Ectodermal cell (in vitro differentiated cells): ENCODE results near the gene GALNT2.

Experiments
- H3K27ac ChIP-seq: 2 replicates; pipeline ENCODE4 v1.7.0; 2013; ENCODE audit warnings: mild to moderate bottlenecking, low read depth, low read length; ENCODE audit not compliant: insufficient read depth, poor library complexity, severe bottlenecking
- H3K27me3 ChIP-seq: 2 replicates; pipeline ENCODE4 v1.7.0; 2013; ENCODE audit warnings: mild to moderate bottlenecking, low read length; ENCODE audit not compliant: insufficient read depth, control insufficient read depth, poor library complexity, severe bottlenecking
- H3K36me3 ChIP-seq: one replicate; pipeline ENCODE4 v1.7.0; 2013; ENCODE audit warnings: low read length; ENCODE audit not compliant: control insufficient read depth, insufficient read depth
- H3K4me1 ChIP-seq: one replicate; pipeline ENCODE4 v1.7.0; 2013; ENCODE audit warnings: low read length; ENCODE audit not compliant: control insufficient read depth, insufficient read depth
- H3K4me3 ChIP-seq: 2 replicates; pipeline ENCODE4 v1.7.0; 2013; ENCODE audit warnings: low read depth, low read length, control low read depth; ENCODE audit not compliant: insufficient read depth
- H3K9me3 ChIP-seq: 2 replicates; pipeline ENCODE4 v1.7.0; 2013; ENCODE audit warnings: mild to moderate bottlenecking, low read length, moderate library complexity; ENCODE audit not compliant: control insufficient read depth
- WGBS, 2 experiments: methylation state at CpG; one replicate each; pipeline ENCODE4 v1.1.7; 2013; ENCODE audit warnings: missing lambda C conversion rate in 2 of 2; 5-methylcytosine and 5-hydroxymethylcytosine counted together

The GALNT2 gene

DNA sequence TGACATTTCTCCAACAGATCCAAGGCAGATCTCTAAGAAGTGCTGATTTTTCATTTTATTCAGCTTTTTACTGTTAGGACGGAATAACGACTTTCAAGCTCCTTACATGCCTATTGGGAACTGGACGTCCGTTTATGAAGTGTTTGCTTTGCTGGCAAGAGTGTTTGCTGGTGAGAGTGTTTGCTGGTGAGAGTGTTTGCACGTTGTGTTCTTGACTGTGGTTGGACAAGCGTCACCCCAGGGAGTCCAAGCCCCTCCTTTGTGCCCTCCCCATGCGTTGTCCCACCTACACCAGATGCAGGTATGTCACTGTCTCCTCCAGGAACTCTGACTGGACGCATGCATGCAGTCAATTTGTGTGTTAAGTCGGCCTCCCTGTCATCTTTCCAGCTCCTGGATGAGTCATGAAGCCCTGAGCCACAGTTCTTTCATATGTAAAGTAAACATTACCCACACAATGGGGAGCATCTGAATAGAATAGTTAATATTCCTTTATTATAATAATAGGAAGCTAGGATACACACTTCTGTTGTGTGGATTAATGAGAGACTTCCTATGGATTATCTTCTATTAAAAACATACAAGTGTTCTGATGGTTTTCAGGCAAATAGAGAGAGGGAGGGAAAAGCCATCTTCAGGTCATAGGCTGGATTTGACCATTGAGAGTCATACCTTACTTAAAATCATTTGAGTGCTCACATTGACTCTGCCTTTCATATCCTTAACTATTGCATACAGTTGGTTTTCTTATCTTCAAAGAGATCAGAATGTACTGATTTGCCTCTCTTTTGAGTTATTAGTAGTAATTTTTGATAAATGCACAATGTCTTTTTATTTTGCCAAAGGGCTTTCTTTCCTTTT lies 119.2 kb downstream of the GALNT2 start:
- 62 to 64% methylated on average over 9 of the region's 9 CpGs for WGBS, 2 experiments
- H3K27ac ChIP-seq = no peak overlapping the region

DNA sequence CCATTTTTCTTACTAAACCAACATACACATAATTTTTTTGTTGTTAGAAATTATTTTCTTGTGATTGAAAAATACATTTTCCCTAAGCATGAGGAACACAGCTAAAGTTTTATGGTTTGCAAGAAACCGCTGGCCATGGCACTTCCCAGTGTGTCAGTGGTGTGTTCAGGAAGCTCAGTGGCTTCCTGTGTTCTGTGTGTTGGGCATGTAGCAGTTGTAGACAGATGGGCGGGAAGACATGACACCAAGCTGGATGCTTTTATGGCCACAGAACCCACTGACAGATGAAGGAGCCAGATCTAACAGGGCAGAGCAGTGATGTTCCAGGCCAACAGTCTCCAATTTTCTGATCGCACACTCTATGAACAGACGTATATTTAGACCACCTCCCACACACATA lies 119.8 kb downstream of the GALNT2 start:
- no peaks in the 10 kb centered on the region for H3K27me3 ChIP-seq
- 83% methylated on average over 4 of the region's 4 CpGs for WGBS, 2 experiments
- no peak overlapping the region for H3K4me3 ChIP-seq
- H3K27ac ChIP-seq = no peak overlapping the region
- peaks cover 2% of the 10 kb centered on the region for H3K4me1 ChIP-seq
- peaks cover 9% of the 10 kb centered on the region for H3K36me3 ChIP-seq
- H3K9me3 ChIP-seq = no peaks in the 10 kb centered on the region

More for the DNA sequence above, 119.2 kb downstream of the GALNT2 start:
- Histone ChIP-seq H3K27me3 (no peaks in the 10 kb centered on the region), H3K4me3 (no peak overlapping the region), H3K4me1 (peaks cover 2% of the 10 kb centered on the region), H3K9me3 (no peaks in the 10 kb centered on the region), H3K36me3 (peaks cover 9% of the 10 kb centered on the region)

DNA sequence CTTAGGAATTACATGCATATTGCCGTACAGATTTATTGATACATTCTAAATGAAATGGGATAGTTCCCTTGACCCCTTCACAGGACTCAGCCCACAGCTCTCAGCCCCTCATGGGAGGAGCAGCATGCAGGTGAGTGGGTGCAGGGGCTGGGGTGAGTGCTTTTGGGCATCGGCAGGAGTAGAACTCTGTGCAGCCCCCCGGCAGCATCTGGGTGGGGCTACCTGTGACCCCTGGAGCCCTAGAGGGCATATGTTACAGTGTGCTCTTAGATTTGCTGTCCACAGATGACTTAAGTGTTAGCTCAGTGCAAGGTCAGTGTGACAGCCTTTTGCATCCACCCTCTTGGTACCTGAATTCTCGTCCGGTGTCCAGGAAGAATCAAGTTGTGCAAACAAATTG lies 120.3 kb downstream of the GALNT2 start:
- Histone ChIP-seq H3K4me1 (peaks cover 2% of the 10 kb centered on the region), H3K27ac (no peak overlapping the region), H3K9me3 (no peaks in the 10 kb centered on the region), H3K36me3 (peaks cover 9% of the 10 kb centered on the region), H3K4me3 (no peak overlapping the region), H3K27me3 (no peaks in the 10 kb centered on the region)
- WGBS, 2 experiments = 94 to 96% methylated on average over 4 to 5 of the region's 5 CpGs

DNA sequence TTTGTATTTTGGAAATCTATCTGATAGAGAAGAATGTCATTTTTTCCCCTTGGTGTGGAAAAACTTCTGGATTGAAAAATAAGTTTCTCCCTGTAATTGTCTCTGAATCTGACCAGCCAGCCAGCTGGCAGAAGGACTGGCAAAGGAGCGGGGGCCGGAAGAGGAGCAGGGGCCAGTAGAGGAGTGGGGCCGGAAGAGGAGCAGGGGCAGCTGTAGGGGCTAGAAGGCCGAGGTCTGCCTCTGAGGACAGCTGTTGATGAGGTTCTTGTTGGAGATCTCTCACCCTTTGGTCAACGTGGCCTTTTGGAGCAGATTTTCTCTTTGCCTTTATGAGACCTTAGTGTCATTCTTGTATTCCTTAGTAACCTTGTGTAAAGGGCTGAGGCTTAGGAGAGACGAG lies 121.8 kb downstream of the GALNT2 start:
- Histone ChIP-seq H3K4me1 (peaks cover 5% of the 10 kb centered on the region), H3K9me3 (no peaks in the 10 kb centered on the region), H3K27me3 (no peaks in the 10 kb centered on the region), H3K4me3 (no peak overlapping the region), H3K36me3 (peaks cover 9% of the 10 kb centered on the region), H3K27ac (no peak overlapping the region)
- WGBS, 2 experiments = 81 to 83% methylated on average over 6 of the region's 6 CpGs

DNA sequence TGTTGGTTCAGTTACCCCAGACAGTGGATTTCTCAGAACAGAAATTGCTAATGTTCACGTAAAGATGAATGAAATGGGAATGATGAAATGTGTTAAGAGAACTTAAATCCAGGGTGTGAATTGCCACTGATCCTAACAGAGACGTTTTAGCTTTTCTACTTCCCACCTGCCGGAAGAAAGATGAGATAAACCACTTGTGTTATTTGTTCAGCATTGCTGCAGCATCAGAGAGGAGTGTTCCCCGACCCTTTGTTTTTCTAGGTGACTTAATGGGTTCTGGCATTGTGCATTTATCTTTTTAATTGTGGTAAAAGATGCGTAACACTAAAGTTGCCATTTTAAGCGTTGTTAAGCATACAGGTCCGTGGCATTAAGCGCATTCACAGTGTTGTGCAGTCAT lies 122.3 kb downstream of the GALNT2 start:
- Histone ChIP-seq H3K27me3 (no peaks in the 10 kb centered on the region), H3K36me3 (peaks cover 9% of the 10 kb centered on the region), H3K27ac (no peak overlapping the region), H3K4me1 (peaks cover 5% of the 10 kb centered on the region), H3K9me3 (no peaks in the 10 kb centered on the region), H3K4me3 (no peak overlapping the region)
- WGBS, 2 experiments = 89 to 93% methylated on average over 8 of the region's 8 CpGs

DNA sequence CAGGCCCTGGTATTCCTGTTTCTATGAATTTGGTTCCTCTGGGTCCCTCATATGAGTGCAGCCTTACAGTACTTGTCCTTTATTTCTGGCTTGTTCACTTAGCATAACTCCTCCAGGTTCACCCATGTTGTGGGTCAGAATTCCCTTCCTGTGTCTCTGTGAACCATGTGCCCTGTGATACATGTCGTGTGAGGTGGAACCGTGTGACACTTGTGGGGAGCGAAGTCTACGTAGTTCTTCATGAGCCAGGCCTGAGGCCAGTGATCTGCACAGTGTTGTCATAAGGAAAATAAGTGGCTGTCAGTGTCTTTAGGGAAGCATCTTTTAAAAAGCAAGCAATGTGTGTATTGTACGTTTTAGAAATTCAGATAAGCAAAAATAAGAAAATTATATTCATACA lies 122.8 kb downstream of the GALNT2 start:
- no peaks in the 10 kb centered on the region for H3K9me3 ChIP-seq
- H3K27ac ChIP-seq = no peak overlapping the region
- peaks cover 5% of the 10 kb centered on the region for H3K4me1 ChIP-seq
- H3K27me3 ChIP-seq = no peaks in the 10 kb centered on the region
- no peak overlapping the region for H3K4me3 ChIP-seq
- 97 to 98% methylated on average over 4 to 5 of the region's 5 CpGs for WGBS, 2 experiments
- peaks cover 9% of the 10 kb centered on the region for H3K36me3 ChIP-seq

DNA sequence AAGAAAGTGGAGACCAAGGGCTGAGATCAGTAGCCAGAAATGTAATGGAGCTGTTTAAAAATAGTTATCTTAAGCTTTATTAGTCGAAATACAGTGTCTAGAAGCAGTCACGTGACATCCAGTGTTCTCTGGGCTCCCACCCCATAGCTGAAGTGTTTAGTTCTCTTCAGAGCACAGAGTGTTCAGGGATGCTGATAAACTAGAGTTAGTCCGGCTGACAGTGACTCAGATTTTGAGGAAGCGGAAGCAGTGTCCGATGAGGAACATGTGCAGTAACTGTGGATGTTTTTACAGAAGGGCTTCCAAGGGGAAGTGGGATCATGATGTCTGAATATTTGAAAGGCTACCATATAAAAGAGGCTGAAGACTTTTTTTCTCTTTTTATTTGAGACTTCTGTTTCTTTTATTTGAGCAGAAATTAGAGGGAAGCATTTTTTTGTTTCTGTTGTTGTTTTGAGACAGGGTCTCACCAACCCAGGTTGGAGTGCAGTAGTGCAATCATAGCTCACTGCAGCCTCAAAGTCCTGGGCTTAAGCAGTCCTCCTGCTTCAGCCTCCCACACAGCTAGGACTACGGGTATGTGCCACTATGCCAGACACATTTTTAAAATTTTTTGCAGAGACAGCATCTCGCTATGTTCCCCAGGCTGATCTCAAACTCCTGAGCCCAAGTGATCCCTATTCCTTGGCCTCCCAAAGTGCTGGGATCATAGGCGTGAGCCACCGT lies 124.2 kb downstream of the GALNT2 start:
- no peaks in the 10 kb centered on the region for H3K27me3 ChIP-seq
- H3K4me1 ChIP-seq = peaks cover 3% of the 10 kb centered on the region
- H3K36me3 ChIP-seq = peaks cover 9% of the 10 kb centered on the region
- no peaks in the 10 kb centered on the region for H3K9me3 ChIP-seq
- no peak overlapping the region for H3K4me3 ChIP-seq
- WGBS, 2 experiments = 94 to 95% methylated on average over 9 of the region's 9 CpGs
- H3K27ac ChIP-seq = no peak overlapping the region

DNA sequence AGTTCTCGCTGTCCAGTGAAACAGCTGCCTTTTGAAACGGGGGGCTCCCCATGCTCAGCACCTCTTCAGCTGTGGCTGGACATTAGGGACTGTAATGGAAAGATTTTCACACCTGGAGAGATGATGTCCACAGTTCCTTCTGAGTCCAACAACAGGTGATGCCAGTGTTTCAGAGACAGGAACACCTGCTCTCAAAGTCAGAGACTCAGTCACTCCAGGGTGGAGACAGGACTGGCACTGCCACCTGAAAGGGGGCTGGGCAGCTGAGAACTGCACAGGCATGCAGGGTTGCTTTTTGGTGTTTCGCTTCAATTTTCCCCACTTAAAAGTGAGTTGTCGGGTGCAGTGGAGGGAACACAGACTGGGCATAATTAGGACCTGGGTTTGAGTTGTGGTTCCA lies 124.8 kb downstream of the GALNT2 start:
- Histone ChIP-seq H3K9me3 (no peaks in the 10 kb centered on the region), H3K27me3 (no peaks in the 10 kb centered on the region), H3K4me1 (peaks cover 3% of the 10 kb centered on the region), H3K36me3 (peaks cover 9% of the 10 kb centered on the region), H3K4me3 (no peak overlapping the region), H3K27ac (no peak overlapping the region)
- WGBS, 2 experiments = 94 to 96% methylated on average over 4 of the region's 4 CpGs

DNA sequence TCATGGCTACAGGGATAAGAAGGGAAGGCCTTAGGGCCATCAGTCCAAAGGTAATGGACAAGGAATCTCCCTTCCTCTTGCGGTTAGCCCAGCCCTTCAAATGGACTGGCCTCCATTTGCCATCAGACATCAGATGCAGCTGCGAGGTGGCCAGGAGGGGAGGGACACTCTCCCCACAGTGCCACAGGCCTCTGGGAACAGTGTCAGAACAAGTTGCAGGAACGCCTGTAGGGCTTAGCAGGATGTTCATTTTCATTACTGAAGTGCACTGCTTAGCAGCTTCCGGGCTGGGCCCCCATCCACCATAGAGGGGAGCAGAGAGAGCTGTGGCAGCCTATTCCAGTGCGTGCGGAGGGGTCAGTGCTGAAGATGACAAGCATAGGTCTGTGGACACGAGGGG lies 127.5 kb downstream of the GALNT2 start:
- no peak overlapping the region for H3K27ac ChIP-seq
- H3K27me3 ChIP-seq = no peaks in the 10 kb centered on the region
- WGBS, 2 experiments = 89 to 95% methylated on average over 7 of the region's 7 CpGs
- H3K4me3 ChIP-seq = no peak overlapping the region
- H3K36me3 ChIP-seq = no peaks in the 10 kb centered on the region
- H3K4me1 ChIP-seq = peaks cover 3% of the 10 kb centered on the region
- no peaks in the 10 kb centered on the region for H3K9me3 ChIP-seq

DNA sequence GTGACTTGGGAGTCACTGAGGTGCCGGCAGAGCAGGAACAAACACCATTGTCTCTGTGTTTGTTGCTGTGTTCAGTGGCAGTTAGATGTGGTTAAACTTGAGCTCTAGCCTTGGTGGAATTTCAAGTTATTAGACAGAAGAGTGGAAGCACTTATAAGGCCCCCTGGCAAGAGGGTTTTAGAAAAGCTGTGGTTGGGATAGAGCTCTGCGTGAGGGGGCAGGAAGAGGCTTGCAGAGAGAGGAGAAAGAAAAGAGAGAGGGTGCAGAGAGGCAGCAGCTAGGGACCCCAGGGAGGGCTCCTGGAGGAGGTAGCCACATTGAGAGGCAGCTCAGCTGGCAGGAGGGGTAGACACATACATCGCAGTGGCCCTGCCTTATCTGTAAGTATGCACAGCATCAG lies 128.2 kb downstream of the GALNT2 start:
- H3K4me1 ChIP-seq = peaks cover 3% of the 10 kb centered on the region
- H3K36me3 ChIP-seq = no peaks in the 10 kb centered on the region
- H3K27me3 ChIP-seq = no peaks in the 10 kb centered on the region
- H3K27ac ChIP-seq = no peak overlapping the region
- 91 to 95% methylated on average over 3 of the region's 3 CpGs for WGBS, 2 experiments
- no peaks in the 10 kb centered on the region for H3K9me3 ChIP-seq
- H3K4me3 ChIP-seq = no peak overlapping the region
